ENCODE data around the gene HMX3. TPM values are rescaled to one million over a fixed set of nuclear protein-coding genes. Genes with fewer than 3 reads are reported as not detected.

Gene HMX3
- total and polyA plus RNA-seq, 8 donors: not detected

DNA sequence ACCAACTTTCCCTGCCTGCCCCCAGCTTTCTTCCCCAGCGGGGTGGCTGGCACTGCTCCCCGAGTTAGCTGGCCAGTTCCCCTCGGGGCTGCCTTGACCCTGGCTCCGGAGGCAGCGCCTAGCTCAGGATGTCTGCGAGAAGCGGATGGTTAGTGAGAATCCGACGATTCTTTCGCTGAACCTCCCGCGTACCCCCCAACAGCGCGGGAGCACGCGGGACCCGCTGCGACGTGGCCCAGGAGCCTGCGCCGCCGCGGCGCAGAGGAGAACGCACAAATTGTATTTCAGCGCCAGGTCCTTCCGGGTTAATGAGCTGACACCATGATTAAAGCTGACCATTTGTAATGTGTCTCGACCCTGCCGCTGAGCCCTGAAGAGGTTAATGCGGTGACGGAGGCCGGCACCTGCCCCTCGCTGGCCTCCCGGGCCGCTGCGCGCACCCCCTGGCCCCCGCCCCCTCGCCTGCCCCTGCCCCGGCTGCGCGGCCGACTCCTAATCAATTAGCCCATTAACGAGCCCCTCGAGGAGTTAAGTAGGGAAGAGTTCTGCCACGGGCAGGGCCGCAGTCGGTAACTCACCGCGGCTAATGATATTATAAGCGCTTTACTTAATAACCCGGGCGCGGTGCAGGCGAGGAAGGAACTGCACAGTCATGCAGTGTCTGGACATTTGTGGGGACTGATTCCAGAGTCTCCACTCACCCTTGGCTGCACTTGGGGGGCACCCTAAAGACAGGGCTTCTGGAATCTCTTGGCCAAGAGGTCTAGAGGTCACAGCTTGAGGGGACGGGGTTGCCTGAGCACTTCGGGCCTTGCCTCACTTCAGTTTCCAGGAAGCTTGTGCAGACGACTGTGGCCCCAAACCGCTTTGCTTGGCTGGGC lies 10.5 kb downstream of the HMX3 start:
- ATAC-seq (no peak), DNase-seq (no peak)
- H3K9me3 ChIP-seq: no peaks in the 10 kb centered on the region
- intact Hi-C loops (cut with DNase I): no loop called here
- no peak overlapping the region for H3K27ac ChIP-seq
- H3K4me3 ChIP-seq: no peak overlapping the region
- H3K36me3 ChIP-seq: no peaks in the 10 kb centered on the region
- no peak for TF ChIP-seq CTCF (IDR thresholded peaks at IDR 0.05)
- H3K27me3 ChIP-seq: peaks cover 100% of the 10 kb centered on the region in 2 donors
- H3K4me1 ChIP-seq: peaks cover 13 to 51% of the 10 kb centered on the region in 2 donors

DNA sequence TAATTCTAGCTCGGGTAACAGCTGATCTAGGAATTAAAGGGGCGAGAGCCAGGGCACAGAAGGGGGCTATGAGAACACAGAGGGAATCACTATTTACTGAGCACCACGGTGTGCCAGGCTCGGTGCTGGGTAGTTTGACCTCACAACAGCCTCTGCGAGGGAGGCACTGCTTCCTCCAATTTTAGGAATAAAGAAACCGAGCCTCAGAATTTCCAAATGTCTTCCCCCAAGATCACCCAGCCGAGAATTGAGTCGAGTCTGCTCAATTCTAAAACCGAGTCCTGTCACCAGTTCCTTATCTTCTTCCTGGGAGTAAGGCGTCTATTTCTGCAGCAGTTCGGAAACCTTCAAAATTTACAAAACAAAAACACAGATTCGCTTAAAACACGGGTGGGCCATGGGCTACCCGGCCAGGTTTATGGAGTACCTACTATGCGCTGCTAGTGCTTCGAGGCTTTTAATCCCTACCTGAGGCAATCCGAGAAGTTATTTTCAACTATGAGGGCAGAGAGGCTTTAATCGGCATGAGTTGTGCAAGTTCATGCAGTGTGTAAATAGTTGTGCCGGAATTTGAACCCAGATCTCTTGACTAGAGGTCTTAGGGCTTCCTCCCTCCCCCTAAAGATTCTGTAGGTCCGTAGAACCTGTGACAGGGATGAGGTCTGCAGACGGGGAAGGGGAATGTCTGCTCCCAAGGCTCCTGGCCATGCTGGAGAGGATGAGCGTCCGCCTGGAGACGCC lies 11.3 kb downstream of the HMX3 start:
- Histone ChIP-seq H3K36me3 (no peaks in the 10 kb centered on the region), H3K4me1 (peaks cover 15 to 55% of the 10 kb centered on the region in 2 donors), H3K27me3 (peaks cover 100% of the 10 kb centered on the region in 2 donors), H3K4me3 (no peak overlapping the region), H3K9me3 (no peaks in the 10 kb centered on the region), H3K27ac (no peak overlapping the region)
- no peak for TF ChIP-seq CTCF (IDR thresholded peaks at IDR 0.05)
- DNase-seq (no peak), ATAC-seq (no peak)
- intact Hi-C loops (cut with DNase I): no loop called here

- H3K4me1 ChIP-seq: peaks cover 15 to 48% of the 10 kb centered on the region in 2 donors
- ATAC-seq (no peak), DNase-seq (peak in 1 of 4 donors; percentile 79)
- peak within 1 kb of the TSS in 1 of 2 donors; percentile 9 for H3K4me3 ChIP-seq
- no peak within 1 kb of the TSS for H3K27ac ChIP-seq
- no peak for TF ChIP-seq CTCF (IDR thresholded peaks at IDR 0.05)
- no peaks in the 10 kb centered on the region for H3K9me3 ChIP-seq
- no peaks in the 10 kb centered on the region for H3K36me3 ChIP-seq
- H3K27me3 ChIP-seq: peaks cover 98 to 100% of the 10 kb centered on the region in 2 donors
- intact Hi-C loops (cut with DNase I): no loop called here
Observed at GRCh38 chr10:123147635-123148413, 12.1 kb downstream of the HMX3 start, which contains the start of gene HMX2. HMX2 (plus strand) TSS chr10:123148136; CDS start chr10:123148379, 243 bp downstream.

DNA sequence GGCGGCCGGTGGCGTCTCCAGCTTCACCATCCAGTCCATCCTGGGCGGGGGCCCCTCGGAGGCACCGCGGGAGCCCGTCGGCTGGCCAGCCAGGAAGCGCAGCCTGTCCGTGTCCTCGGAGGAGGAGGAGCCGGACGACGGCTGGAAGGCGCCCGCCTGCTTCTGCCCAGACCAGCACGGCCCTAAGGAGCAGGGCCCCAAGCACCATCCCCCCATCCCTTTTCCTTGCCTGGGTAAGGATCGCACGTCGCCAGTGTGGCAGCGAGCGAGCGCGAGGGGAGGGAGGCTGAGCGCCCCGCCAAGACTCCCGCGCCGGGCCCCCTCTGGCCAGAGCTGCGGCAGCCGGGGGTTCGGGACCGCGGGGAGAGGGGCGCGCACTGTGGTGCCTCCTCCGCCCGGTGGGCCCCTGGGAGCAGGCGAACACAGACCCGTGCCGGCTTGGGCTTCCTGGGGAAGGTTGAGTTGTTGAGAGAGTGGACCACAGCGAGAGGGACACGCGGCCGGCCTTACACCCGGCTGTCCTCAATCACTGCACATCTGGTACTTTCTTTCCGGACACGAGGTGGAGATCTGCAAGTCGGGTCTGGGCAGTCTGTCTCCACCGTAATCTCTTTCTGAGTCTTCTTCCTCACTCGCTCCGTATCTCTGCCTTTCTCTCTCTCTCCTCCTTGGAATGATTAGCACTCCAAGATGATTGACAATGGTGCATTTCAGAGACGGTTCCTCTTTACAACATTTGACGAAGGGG lies 12.8 kb downstream of the HMX3 start:
- DNase-seq (no peak), ATAC-seq (no peak)
- Histone ChIP-seq H3K27ac (no peak overlapping the region), H3K36me3 (no peaks in the 10 kb centered on the region), H3K4me1 (peaks cover 15 to 48% of the 10 kb centered on the region in 2 donors), H3K27me3 (peaks cover 97 to 100% of the 10 kb centered on the region in 2 donors), H3K9me3 (no peaks in the 10 kb centered on the region), H3K4me3 (no peak overlapping the region)
- intact Hi-C loops (cut with DNase I): no loop called here
- no peak for TF ChIP-seq CTCF (IDR thresholded peaks at IDR 0.05)

Measured in left lung (tissue), 10 donors.